NOMO-1 treated with DMSO at 0.1 percent for 48 hours (cell line): ENCODE data around the gene RMI2.
A peak's percentile ranks its signal among the peaks of the same experiment; 100 is the strongest.

ENCODE experiments used
- DNase-seq: peaks from one replicate; lab custom pipeline; 2025; ENCODE audit not compliant: unreplicated experiment; lab: John Stamatoyannopoulos, UW

RMI2 gene

DNA sequence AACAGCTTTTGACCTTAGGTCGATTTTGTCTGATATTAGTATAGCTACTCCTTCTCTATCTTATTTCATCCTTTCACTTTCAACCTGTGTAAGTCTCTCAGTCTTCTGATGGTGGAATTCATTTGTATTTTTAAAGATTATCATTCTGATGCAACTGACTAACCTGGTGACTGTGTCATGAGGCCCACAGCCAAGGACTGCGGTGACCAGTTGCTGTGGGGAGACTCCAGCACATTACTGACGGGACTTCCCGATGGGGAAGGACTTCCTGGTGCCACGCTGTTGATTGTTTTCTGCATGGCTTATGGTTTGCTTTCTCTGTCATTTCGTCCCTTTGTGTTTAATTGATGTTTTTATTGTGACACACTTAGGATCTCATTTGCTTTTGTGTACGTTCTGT is 34.2 kb downstream of the RMI2 start:
- peak; percentile 19 for DNase-seq

DNA sequence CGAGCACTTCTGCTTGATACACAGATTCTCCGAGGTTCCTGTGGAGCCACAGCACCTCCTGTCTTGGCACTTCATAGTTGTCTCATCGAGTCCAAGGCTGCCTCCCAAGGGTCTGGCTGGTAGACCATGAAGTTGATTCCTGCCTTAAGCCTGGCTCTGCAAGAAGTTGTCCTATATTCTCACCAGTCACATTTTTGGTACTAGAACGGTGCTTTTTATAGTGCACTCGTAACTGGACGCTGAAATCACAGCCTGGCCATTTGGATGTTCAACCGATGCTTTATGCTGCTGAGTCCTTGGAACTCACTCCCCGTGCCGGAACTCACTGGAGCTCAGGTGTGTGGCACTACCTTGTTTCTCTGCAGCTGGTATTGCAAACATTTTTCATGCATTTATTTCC is 35.6 kb downstream of the RMI2 start:
- no peak for DNase-seq

DNA sequence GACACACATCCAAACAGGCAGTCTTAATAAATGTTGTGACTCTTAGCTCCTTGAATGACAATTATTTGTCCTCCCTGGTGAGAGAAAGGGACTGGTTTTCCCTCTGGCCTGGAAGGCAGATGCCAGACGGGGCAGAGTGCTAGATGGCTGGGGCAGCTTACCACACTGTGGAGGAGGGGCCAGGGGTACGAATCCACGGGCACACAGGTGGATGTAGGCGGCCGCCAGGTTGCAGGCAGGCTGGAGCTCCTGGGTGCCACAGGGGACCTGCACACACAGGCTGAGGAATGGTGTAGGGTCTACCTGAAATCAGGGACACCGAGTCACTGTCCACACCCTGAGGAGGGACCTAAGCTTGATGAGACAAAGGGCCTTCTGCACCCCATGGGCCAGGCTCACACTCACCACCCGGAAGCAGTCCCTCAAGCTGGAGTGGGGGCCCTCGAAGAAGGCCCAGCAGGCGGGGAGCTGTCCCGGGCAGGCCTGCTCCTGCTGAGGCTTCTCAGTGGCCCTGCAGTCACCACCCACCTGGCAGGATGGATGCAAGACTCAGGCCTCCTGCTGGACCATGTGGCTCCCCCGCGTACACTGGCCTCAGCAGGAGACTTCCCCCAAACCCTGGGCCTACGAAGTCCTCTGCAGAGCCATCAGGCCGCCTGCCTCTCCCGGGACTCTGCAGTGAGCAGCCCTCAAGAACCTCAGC is 38.4 kb downstream of the RMI2 start:
- DNase-seq = no peak

DNA sequence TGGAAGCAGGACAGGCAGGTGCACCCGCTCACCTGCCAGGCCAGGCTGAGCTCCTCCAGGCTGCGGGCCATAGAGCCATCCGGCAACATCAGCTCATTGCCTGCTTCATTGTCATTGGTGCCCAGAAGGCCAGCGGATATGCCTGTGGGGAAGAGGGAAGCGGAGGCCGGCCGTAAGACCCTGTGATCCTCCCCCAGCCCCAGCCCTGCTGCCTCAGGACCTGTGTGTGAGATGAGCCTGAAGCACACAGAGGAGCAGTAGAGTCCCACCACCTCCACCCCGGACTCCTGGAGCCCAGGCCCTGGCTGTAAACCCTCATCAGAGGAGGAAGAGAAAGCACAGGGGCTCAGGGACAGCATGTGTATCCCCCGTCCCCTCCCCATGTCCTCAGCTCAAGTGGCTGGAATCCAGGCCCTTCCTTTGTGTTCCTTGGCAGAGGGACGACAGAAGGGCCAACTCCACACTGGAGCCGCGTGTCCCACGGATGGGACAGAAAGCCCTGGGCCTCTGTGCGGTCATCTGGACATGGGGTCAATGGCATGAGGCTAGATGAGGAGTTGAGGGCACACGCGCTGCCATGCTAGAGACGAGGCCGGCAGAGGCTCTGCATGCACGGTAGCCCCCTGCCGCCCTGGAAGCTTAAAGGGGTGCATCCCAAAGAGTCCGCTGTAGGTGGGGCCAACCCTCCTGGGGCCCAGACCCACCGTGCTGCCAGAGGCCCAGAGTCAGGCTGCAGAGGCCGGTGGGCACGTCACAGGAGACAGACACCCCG is 39.1 kb downstream of the RMI2 start:
- no peak for DNase-seq

DNA sequence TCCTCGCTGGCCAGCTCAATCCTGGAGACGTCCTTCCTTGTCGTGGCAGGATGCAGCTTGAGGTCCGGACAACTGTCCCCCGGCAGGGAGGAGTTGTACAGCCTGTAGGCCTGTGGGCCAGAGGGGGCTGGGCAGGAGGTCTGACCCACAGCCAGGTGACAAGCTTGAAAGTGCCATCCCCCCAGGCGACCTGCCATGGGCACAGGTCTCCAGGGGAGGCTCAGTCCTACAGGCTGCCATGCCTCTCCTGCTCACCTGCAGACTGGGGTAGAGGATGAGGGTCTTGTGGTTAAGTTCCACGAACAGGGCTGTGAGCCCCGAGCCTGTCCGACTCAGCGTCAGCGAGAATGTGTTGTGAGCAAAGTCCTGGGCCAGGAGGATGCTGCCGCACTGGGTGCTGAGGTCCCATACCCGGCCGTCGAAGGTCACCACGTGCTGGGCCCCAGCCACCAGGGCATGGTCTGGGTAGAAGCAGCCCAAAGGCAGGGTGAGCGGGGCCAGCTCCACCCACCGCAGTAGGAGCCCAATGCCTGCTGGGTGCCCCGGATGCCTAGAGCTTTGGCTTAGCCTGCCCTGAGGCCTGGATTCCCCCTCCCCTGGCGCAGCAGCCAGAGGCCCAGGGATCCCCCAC is 39.8 kb downstream of the RMI2 start:
- DNase-seq = no peak

DNA sequence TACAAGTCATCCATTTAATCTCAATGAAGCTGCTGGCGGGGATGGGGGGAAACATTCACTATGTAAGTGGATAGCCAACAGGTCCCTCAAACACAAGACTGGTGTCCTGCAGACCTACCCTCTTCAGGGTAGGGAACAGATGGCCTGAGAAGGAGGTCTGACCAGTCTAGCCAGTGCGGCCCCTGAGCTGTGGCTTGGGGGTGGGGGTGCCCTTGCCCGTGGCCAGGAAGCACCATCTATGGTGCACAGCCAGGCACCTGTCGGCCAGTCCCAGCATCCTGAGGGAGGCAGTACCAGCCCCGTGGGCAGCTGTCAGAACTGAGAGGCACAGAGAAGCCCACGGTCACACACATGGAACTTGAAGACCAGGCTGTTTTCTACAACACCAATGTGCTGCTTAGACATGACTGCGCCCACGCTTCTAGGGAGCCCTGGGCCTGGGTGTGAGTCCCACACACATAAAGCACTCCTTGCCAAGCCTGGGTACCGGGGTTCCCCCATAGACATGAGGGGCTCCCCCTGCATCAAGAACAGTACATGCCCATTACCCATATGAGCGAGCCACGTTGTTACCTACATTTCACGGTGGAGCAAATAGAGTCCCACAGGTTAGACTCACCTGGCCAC is 40.9 kb downstream of the RMI2 start:
- DNase-seq = no peak

DNA sequence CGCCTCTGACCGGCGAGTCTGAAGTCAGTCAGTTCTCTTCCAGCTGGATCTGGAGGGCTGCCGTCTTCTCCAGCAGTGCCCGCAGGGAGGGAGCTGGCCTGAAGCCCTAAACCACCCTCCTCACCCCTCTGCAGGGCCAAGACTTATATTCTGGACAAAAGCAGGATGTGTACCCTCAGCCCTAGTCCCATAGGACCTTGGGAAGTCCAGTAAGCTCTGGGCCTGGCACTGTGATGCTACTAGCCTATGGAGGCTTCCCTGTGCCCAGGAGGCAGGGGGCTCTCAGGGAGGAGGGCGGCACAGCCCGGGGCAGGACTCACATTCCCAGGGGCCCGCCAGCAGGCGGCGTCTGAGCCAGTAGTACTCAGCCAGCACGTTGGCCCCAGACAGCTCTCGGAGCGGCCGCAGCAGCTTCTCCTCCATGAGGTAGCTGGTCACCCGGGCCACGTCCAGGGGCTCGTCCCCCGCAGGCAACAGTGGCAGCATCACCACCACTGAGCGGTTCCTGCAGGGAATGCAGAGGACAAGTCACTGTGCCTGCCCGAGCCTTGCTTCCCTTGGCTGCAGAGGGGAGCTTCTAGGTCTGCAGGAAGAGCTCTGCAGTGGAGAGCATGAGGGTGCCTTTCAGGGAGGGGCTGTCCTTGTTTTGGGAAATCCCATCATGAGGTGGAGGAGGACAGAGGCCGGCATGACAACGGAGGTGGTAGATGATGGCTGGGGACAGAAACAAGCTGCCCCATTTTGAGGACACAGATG is 41.7 kb downstream of the RMI2 start:
- no peak for DNase-seq

DNA sequence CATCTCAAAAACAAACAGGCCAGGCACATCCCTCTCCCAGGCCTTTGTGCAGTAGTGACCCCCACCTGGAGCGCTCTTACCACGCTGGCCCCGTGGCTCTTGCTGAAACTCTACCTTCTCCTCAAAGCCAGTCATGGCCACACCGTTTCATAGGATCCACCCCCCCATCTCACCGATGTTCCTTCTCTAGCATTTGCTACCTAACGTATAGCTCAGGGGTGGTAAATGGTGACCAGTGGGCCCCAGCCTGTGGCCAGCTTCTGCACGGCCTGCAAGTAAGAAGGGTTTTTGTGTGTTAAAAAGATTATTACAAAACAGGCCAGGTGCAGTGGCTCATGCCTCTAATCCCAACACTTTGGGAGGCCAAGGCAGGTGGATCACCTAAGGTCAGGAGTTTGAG is 43.8 kb downstream of the RMI2 start:
- no peak for DNase-seq

DNA sequence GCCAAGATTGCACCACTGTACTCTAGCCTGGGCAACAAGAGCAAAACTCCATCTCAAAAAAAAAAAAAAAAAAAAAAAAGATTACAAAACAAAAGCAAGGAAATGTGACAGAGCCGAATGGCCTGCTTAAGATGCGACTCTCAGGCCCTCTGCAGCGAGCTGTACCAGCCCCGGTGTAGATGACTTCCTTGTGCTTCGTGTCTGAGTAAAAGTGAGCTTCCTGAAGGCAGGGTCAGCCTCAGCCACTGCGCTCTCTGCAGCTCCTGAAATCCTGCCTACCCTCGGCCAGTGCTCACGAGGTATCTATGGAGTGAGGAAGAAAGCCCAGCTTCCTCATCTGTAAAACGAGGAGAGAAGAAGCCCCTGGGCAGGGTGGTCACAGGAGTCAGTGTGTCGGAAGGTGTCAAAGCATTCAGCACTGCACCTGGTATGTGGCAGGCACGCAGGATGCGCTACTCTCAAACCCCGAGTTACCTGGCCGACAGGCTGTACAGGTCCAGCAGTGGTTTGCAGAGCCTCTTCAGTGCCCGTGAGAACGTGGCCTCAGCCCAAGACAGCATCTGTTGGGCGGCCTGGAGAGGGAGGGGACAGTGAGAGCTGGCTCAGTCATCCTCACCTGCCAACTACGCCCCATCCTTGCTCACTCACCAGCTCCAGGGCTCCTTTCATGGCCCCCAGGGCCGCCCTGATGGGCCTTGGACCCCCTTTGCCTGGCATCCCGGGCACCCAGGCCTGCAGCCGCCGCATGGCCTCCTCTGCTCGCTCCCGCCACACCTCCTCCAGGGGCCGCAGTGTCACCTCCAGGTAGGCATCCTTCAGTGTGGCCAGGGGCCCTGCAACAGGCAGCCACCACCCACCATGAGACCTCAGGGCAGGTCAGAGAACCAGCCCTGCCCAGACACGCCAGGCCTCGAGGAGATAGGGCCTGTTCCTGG is 44.6 kb downstream of the RMI2 start:
- DNase-seq = peak; percentile 19

DNA sequence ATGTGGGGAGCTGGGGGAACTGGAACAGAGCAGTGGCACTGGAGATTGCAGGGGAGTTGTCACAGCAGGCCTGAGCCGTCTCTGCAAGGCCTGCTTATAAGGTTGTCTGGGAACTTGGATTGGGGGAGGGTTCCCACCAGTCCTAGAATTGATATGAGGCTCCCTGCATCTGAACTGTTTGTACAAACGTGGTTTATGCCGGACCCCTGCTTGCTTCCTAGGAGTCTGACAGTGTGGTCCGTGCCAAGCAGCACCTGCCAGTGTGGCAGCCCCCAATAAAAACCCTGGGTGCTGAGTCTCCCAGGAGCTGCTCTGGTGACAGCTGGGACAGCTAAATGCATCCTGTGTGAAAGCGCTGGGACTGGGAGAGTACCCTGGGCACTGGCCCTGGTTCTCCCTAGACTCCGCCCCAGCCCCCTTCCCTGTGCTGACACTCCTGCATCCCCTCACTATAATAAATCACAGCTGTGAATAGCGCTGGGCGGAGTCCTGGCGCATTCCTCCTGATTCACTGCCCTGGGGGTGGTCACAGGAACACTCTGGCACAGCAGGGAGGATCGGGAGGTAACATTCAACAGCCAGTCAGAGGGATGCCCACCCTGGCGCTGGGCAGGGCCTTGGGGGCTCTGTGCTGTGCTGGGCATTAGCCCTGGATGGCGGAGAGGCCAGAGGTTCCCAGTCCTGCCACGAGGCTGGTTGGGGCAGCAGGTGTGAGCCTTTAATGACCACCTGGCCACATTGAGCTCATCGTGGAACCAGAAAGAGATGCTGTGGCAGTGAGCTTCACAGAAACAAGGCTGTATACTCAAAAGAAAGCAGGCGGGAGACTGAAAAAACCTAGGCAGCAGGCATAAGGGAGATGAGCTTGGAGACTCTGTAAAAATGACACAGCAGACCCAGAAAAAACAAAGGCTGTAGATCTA is 45.6 kb downstream of the RMI2 start:
- no peak for DNase-seq

DNA sequence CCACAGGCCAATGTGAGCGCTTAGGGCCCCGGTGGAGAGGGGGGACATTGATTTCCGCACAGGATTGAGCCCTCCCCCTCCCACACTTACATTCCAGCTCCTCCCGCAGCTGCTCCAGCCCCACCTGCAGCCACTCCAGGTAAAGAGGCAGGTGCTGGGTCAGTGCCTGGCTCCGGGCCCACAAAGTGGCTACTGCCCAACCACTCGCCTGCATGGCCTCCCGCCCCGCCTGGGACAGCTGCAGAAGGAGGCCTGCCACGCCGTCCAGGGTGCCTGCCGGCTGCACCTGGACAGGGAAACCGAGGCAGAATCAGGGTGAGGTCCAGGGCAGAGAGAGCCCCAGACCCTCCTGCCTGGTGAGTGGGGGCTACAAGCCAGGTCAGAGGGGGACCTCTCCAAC is 46.3 kb downstream of the RMI2 start:
- no peak for DNase-seq

DNA sequence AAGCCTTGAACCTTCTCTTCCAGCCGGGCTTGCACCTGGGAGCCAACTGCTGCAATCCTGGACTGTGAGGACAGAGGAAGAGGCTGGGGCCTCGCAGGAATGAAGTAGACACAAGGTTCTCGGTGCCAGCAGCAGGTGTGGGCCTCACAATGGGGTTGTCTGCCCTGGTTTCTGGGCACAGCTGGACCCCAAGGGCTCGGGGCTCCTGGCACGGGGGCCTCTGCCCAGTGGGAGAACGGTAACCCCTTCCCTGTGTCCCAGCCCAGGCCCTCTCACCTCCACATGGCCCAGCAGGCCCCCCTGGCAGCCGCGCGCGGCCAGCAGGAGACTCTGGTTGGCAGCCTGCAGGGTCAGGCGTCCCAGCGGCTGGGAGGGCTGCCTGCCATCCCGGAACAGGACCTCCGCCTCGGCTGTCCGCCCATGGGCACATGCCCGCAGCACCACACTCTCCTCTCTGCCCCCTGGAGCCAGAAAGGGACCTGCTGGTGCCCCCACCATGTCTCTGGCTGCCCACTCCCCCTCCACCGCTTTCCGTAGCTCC is 46.9 kb downstream of the RMI2 start:
- DNase-seq = no peak

DNA sequence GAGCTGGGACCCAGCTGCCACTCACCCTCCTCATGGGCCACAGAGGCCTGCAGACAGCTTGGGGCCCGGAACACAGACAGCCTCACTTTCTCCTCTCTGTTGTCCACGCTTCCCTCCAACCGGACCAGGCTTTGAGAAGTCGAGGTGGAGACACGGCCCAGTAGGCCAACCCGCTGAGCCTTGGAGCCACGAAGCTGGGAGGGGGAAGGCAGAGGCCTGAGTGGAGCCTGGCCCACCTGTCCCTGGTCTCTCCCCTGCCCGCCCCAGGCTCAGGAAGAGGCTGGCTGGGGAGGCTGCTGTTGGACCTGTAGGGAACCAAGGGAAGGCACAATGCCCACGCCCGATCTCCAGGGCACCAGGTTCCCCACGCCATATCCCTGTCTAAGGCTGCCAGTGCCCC is 48.1 kb downstream of the RMI2 start:
- no peak for DNase-seq

DNA sequence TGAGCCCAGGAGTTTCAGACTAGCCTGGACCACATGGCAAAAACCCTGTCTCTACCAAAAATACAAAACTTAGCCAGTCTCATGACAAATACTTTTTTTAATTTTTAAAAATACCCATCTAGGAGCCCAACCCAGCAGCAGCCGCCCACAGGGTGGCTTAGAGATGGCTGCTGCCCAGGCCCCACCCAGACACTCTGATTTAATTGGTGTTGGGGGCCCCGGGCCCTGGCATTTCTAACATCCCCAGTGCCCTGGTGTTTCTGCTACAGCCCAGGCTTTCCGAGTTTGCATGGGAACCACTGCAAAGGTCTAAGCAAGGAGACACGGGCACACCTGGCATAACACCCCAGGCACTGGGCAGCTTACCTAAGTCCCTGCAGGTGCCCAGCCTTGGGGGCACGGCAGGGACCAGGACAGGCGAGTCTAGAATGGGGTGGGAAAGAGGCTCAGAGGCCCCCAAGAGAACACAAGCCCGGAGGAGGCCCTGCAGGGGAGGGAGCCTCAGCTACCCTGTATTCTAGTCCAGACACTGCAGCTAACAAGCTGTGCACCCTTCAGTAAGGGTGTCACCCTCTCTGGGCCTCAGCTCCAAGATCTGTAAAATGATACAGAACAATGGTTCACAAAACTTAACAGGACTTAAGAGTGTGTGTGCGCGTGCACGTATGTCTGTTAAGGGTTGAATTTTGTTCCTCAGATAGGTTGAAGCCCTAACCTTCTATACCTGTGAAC is 48.8 kb downstream of the RMI2 start:
- no peak for DNase-seq

DNA sequence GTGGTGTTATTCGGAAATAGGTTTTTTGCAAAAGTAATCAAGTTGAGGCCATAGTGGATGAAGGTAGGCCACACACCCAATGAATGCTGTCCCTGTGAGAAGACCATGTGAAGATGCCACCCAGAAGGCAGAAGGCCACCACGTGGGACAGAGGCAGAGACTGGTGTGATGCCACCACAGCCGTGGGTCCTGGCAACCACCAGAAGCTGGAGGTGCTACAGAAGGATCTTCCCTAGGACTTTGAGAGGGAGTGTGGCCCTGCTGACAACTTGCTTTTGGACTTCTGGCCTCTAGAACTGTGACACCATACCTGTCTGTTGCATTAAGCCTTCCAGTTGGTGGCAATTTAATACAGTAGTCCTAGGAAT is 49.3 kb downstream of the RMI2 start:
- no peak for DNase-seq

DNA sequence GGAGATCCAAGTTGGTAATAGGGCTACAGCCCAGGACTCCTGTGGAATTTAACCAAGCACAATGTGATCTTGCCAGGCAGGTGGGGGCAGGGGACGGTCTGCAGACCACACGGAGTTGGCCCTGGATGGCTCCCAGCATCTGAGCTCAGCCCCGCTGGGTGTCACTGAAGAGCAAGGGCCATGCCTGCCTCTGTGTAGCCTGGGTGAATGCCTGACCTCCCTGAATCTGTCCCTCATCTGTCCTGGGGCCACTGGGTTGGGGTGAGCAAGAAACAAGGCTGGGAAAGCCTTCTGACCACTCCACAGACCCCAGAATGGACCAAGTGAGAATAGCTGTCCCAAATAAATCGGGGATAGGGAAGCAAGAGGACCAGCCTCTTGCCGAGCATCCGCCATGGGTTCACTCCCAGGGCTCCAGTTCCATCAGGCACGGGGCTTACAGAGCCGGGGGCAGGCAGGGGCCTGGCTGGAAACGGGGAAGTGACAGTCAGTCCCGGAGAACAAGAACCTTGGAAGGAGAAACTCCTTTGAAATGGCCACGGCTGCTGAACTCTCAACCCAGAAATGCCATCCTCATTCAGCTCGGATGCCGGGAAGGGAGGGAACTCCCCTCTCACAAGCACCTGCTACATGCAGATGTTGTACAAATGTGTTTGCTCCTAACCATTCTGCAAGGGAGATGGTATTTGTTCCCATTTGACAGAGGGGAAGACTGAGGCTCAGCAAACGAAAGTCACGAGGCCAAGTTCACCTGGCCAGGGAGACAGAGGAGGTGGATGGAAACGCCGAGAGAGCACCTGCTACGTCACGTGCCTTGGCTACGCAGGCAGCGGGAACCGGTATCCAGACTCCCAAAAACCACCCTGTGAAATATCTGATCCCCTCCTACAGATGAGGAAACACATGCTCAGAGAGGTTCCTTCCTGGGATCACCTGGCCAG is 50.0 kb downstream of the RMI2 start:
- no peak for DNase-seq

DNA sequence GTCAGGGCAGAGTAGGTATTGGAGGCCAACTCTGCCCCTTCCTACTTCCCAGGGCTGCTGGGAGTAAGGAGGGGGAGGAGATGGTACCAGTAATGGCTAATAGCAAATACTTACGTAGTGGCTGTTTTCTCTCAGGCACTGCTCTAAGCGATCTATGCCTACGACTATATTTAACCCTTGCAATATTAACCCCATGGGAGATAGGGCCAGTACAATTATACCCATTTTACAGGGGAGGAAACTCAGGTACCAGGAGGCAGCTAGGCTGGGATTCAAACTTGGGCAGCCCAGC is 50.6 kb downstream of the RMI2 start:
- DNase-seq = no peak
